Osteocyte (in vitro differentiated cells): ENCODE measurements around the gene SBF2. TPM values are rescaled to one million over a fixed set of nuclear protein-coding genes. Genes with fewer than 3 reads are reported as not detected.

Experiments used
- DNase-seq: peaks from one replicate; pipeline ENCODE4 v3.0.0; 2021; ENCODE audit warnings: mixed read lengths; ENCODE audit not compliant: unreplicated experiment; ENCODE audit errors: extremely low spot score
- H3K27ac Mint-ChIP-seq: one replicate; pipeline ENCODE4 v1.8.0; 2021; ENCODE audit warnings: mild to moderate bottlenecking, mixed read lengths; ENCODE audit not compliant: unreplicated experiment
- H3K27me3 Mint-ChIP-seq: one replicate; pipeline ENCODE4 v1.8.0; 2021; ENCODE audit warnings: mixed read lengths; ENCODE audit not compliant: unreplicated experiment
- H3K36me3 Mint-ChIP-seq: one replicate; pipeline ENCODE4 v1.8.0; 2021; ENCODE audit warnings: mixed read lengths; ENCODE audit not compliant: unreplicated experiment
- H3K4me1 Mint-ChIP-seq: one replicate; pipeline ENCODE4 v1.8.0; 2021; ENCODE audit warnings: mixed read lengths; ENCODE audit not compliant: unreplicated experiment
- H3K4me3 Mint-ChIP-seq: one replicate; pipeline ENCODE4 v1.8.0; 2021; ENCODE audit warnings: mild to moderate bottlenecking, moderate library complexity, mixed read lengths; ENCODE audit not compliant: unreplicated experiment
- H3K9me3 Mint-ChIP-seq: one replicate; pipeline ENCODE4 v1.8.0; 2021; ENCODE audit warnings: mixed read lengths; ENCODE audit not compliant: unreplicated experiment
- CTCF ChIP-seq: fragments of 200-600 bp; sonication (generic); IDR thresholded peaks from 2 replicates; pipeline ENCODE4 v1.5.0; 2021; ENCODE audit warnings: antibody characterized with exemption, mild to moderate bottlenecking, moderate library complexity
- total RNA-seq: library from RNA; stranded (reverse); gene quantifications from 2 replicates; pipeline ENCODE4 v1.2.1, GENCODE V29; 2021

The SBF2 gene
- total RNA-seq, 1 donor from 2014 or later = 65.2 TPM

DNA sequence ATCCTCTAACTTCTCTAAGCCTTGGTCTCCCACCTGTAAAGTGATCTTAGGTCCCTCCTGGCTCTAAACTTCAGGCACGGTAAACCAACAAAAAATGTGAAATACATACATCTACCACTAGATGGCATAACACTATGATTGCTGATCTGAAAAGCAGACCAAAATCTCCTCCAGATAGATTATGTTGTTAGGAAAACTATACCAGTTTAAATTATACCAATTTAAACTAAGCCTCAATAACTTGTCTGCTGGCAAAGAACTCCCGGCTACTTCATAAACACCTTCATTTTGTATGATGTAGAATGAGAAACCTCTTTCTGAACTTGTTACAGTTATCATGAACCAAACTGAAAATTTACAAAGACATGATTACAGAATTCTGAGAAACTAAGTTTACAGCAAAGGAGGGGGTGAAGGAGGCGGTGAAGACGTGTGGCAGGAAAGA lies 85.9 kb downstream of the SBF2 start:
- Mint-ChIP-seq H3K27me3 (no peaks in the 10 kb centered on the region), H3K36me3 (peaks cover 6% of the 10 kb centered on the region), H3K9me3 (peaks cover 6% of the 10 kb centered on the region), H3K4me3 (no peak overlapping the region), H3K27ac (no peak overlapping the region), H3K4me1 (peaks cover 2% of the 10 kb centered on the region)
- TF ChIP-seq CTCF = peak; percentile 75
- DNase-seq = no peak

DNA sequence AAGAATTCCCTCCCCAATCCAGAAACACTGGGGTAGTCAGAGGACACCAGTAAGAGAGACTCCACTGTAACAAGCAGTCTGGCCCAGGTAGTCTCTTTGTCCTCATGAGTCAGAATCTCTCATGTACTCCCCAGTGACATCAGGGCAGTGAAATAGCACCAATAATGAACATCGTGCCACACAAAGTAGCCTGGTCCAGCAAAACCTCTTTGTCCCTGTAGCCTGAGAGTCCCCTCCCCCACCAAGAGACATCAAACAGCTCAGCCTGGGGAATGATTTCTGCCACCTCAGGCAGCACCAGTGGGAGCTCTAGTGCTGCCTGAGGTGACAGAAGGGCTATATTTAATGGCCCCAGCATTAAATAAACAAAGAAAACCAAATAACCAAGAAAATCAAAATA lies 88.1 kb downstream of the SBF2 start:
- Mint-ChIP-seq H3K36me3 (peaks cover 14% of the 10 kb centered on the region), H3K27ac (no peak overlapping the region), H3K4me3 (no peak overlapping the region), H3K4me1 (peaks cover 5% of the 10 kb centered on the region), H3K27me3 (no peaks in the 10 kb centered on the region), H3K9me3 (peaks cover 7% of the 10 kb centered on the region)
- no peak for DNase-seq
- no peak for TF ChIP-seq CTCF

DNA sequence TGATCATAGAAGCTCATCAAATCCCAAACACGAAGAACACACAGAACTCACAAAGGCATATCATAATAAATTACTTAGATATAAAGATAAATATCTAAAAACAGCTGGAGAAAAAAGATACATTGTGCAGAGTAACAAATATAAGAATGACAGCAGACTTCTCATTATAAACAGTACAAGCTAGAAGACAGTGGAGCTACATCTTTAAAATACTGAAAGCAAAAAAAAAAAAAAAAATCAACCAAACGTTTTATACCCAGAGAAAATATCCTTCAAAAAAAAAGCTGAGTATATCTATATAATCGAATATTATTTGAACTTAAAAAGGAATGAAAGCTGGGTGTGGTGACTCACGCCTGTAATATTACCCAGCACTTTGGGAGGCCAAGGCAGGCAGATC lies 90.0 kb downstream of the SBF2 start:
- Mint-ChIP-seq H3K36me3 (peaks cover 18% of the 10 kb centered on the region), H3K27me3 (no peaks in the 10 kb centered on the region), H3K27ac (no peak overlapping the region), H3K4me3 (no peak overlapping the region), H3K4me1 (peaks cover 5% of the 10 kb centered on the region), H3K9me3 (peaks cover 7% of the 10 kb centered on the region)
- DNase-seq = no peak
- no peak for TF ChIP-seq CTCF

DNA sequence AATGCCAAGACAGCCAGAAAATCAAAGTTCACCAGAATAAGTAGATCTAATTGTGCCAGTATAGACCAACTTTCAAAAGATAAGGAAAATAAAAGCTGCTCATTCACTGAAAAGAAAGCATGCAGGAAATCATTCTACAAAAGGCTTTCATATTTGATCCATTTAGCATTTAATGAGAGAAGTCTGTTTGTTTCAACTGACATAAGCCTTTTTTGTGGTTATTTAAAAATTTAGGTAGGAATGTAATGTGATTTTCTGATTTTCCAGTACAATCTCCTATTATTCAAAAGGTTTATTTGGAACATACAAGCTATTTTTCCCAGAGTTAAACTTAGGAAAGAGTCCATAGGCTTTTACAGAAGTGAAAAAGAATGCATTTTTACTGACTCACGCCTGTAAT lies 92.7 kb downstream of the SBF2 start:
- peak overlapping the region; percentile 21 for H3K27ac Mint-ChIP-seq
- H3K4me3 Mint-ChIP-seq = no peak overlapping the region
- DNase-seq = no peak
- peaks cover 15% of the 10 kb centered on the region for H3K9me3 Mint-ChIP-seq
- H3K36me3 Mint-ChIP-seq = peaks cover 27% of the 10 kb centered on the region
- TF ChIP-seq CTCF = no peak
- peaks cover 8% of the 10 kb centered on the region for H3K4me1 Mint-ChIP-seq
- no peaks in the 10 kb centered on the region for H3K27me3 Mint-ChIP-seq

GRCh38 chr11:10197091-10197490 lies 96.9 kb downstream of the SBF2 start:
- peaks cover 13% of the 10 kb centered on the region for H3K36me3 Mint-ChIP-seq
- no peak overlapping the region for H3K4me3 Mint-ChIP-seq
- H3K27me3 Mint-ChIP-seq = no peaks in the 10 kb centered on the region
- peaks cover 9% of the 10 kb centered on the region for H3K4me1 Mint-ChIP-seq
- H3K9me3 Mint-ChIP-seq = peaks cover 9% of the 10 kb centered on the region
- H3K27ac Mint-ChIP-seq = no peak overlapping the region
- no peak for TF ChIP-seq CTCF
- DNase-seq = no peak
